ENCODE results near the gene PHF21B. TPM values are rescaled to one million over a fixed set of nuclear protein-coding genes. Genes with fewer than 3 reads are reported as not detected.

The PHF21B gene
- total RNA-seq, 1 experiment from 2014 or later = not detected

DNA sequence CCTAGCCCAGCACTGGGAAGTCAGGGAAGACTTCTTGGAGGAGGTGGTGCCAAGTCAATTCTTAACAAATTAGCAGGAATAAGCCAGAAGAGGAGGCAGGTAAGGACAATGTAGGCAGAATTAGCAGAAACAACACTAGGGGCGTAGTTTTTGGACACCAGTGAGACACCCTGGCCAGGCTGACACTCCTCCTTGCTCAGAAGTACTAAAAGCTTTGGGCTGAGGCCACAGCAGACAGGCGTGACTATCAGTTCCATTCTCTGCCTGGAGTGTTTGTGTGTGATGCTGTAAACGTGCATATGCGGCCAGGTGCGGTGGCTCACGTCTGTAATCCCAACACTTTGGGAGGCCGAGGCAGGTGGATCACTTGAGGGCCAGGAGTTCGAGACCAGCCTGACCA, 36.0 kb downstream of the PHF21B start:
- DNase-seq = no peak
- intact Hi-C loops (cut with micrococcal nuclease; ENCODE audit: unreplicated experiment) = loop anchor here (10.0 kb wide), 1 partner anchor 121 kb away; no protein-coding TSS in a partner anchor
- Mint-ChIP-seq H3K4me3 (ENCODE audit: low read depth, unreplicated experiment) (no peak overlapping the region), H3K27me3 (ENCODE audit: unreplicated experiment) (peaks cover 96% of the 10 kb centered on the region), H3K4me1 (ENCODE audit: low read depth, unreplicated experiment) (no peaks in the 10 kb centered on the region), H3K27ac (ENCODE audit: unreplicated experiment) (no peak overlapping the region), H3K9me3 (ENCODE audit: low read depth, unreplicated experiment) (no peaks in the 10 kb centered on the region), H3K36me3 (ENCODE audit: insufficient read depth, unreplicated experiment) (no peaks in the 10 kb centered on the region)
- BruUV-seq (replicated peaks) = no TSS peak
- CTCF ChIA-PET = interaction anchor here (0.7 kb wide), 1 partner anchor 35 kb away, joined by 3 read pairs; no protein-coding TSS in a partner anchor
- TF ChIP-seq, protein P1, sequence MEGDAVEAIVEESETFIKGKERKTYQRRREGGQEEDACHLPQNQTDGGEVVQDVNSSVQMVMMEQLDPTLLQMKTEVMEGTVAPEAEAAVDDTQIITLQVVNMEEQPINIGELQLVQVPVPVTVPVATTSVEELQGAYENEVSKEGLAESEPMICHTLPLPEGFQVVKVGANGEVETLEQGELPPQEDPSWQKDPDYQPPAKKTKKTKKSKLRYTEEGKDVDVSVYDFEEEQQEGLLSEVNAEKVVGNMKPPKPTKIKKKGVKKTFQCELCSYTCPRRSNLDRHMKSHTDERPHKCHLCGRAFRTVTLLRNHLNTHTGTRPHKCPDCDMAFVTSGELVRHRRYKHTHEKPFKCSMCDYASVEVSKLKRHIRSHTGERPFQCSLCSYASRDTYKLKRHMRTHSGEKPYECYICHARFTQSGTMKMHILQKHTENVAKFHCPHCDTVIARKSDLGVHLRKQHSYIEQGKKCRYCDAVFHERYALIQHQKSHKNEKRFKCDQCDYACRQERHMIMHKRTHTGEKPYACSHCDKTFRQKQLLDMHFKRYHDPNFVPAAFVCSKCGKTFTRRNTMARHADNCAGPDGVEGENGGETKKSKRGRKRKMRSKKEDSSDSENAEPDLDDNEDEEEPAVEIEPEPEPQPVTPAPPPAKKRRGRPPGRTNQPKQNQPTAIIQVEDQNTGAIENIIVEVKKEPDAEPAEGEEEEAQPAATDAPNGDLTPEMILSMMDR (IDR thresholded peaks at IDR 0.05; ENCODE audit: unreplicated experiment) = no peak

GRCh38 chr22:44972363-44973083, 37.3 kb downstream of the PHF21B start:
- Mint-ChIP-seq H3K27ac (ENCODE audit: unreplicated experiment) (no peak overlapping the region), H3K4me3 (ENCODE audit: low read depth, unreplicated experiment) (no peak overlapping the region), H3K4me1 (ENCODE audit: low read depth, unreplicated experiment) (no peaks in the 10 kb centered on the region), H3K27me3 (ENCODE audit: unreplicated experiment) (peaks cover 92% of the 10 kb centered on the region), H3K9me3 (ENCODE audit: low read depth, unreplicated experiment) (no peaks in the 10 kb centered on the region), H3K36me3 (ENCODE audit: insufficient read depth, unreplicated experiment) (no peaks in the 10 kb centered on the region)
- no TSS peak for BruUV-seq (replicated peaks)
- CTCF ChIA-PET = interaction anchor here (0.5 to 0.6 kb wide), 2 partner anchors 11 to 861 kb away, joined by 4 to 6 read pairs; no protein-coding TSS in a partner anchor
- TF ChIP-seq, protein P1 (IDR thresholded peaks at IDR 0.05; ENCODE audit: unreplicated experiment) = no peak
- intact Hi-C loops (cut with micrococcal nuclease; ENCODE audit: unreplicated experiment) = loop anchor here (10.0 kb wide), 1 partner anchor 122 kb away; no protein-coding TSS in a partner anchor
- DNase-seq = no peak

DNA sequence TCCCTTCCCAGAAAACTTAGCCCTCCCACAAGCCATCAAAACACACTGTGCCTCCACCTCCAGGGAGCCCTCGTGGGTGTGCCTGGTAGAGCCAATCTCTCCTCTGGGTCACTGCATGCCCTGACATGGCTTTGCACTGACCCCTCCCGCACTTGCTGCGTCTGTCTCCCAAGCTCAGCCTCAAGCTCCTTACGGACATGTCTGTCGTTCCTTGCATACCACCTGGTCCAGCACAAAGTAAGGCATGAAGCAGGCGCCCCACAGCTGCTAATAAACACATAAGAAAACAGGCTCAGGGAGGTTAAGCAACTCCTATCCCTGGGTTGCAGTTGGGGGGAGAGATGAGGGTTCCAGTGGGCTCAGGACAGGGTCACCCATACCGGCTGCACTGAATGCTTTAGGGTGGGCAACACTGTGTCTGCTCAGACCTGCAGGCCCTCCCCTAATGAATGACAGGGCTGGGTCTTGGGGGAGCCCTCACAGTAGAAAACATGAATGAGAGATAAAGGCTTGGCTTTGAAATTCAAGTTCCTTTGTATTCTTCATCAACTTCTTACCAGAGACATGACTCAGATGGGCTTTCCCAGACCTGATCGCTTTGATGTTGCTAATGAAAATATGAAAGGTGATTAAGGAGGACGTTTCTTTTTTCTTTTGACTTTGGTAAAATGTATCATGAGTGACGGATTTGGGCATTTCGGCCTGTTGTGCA, 38.0 kb downstream of the PHF21B start:
- CTCF ChIA-PET = interaction anchor here (0.6 kb wide), 1 partner anchor 860 kb away, joined by 4 read pairs; no protein-coding TSS in a partner anchor
- Mint-ChIP-seq H3K9me3 (ENCODE audit: low read depth, unreplicated experiment) (no peaks in the 10 kb centered on the region), H3K4me3 (ENCODE audit: low read depth, unreplicated experiment) (no peak overlapping the region), H3K4me1 (ENCODE audit: low read depth, unreplicated experiment) (no peaks in the 10 kb centered on the region), H3K36me3 (ENCODE audit: insufficient read depth, unreplicated experiment) (no peaks in the 10 kb centered on the region), H3K27me3 (ENCODE audit: unreplicated experiment) (peaks cover 94% of the 10 kb centered on the region), H3K27ac (ENCODE audit: unreplicated experiment) (no peak overlapping the region)
- TF ChIP-seq, protein P1 (IDR thresholded peaks at IDR 0.05; ENCODE audit: unreplicated experiment) = no peak
- no TSS peak for BruUV-seq (replicated peaks)
- intact Hi-C loops (cut with micrococcal nuclease; ENCODE audit: unreplicated experiment) = loop anchor here (10.0 kb wide), 1 partner anchor 123 kb away; no protein-coding TSS in a partner anchor
- DNase-seq = no peak

GRCh38 chr22:44970291-44970690, 39.5 kb downstream of the PHF21B start:
- BruUV-seq (replicated peaks) = no TSS peak
- CTCF ChIA-PET = no interaction called here
- Mint-ChIP-seq H3K36me3 (ENCODE audit: insufficient read depth, unreplicated experiment) (peaks cover 3% of the 10 kb centered on the region), H3K9me3 (ENCODE audit: low read depth, unreplicated experiment) (no peaks in the 10 kb centered on the region), H3K27ac (ENCODE audit: unreplicated experiment) (no peak overlapping the region), H3K27me3 (ENCODE audit: unreplicated experiment) (peaks cover 96% of the 10 kb centered on the region), H3K4me1 (ENCODE audit: low read depth, unreplicated experiment) (no peaks in the 10 kb centered on the region), H3K4me3 (ENCODE audit: low read depth, unreplicated experiment) (no peak overlapping the region)
- TF ChIP-seq, protein P1 (IDR thresholded peaks at IDR 0.05; ENCODE audit: unreplicated experiment) = no peak
- intact Hi-C loops (cut with micrococcal nuclease; ENCODE audit: unreplicated experiment) = loop anchor here (10.0 kb wide), 1 partner anchor 125 kb away; no protein-coding TSS in a partner anchor
- DNase-seq = no peak

All from Calu3 (cell line).